NB4 (cell line): Measurements from ENCODE around the gene HS3ST4.

ENCODE experiments used
- DNase-seq: peaks from one replicate; pipeline ENCODE4 v3.0.0; 2010; ENCODE audit warnings: low read depth
- H3K4me3 ChIP-seq: one replicate; pipeline ENCODE4 v1.5.1; 2011; ENCODE audit warnings: mild to moderate bottlenecking, low read depth, low read length, moderate library complexity
- CTCF ChIP-seq: IDR thresholded peaks from one replicate; pipeline ENCODE4 v1.5.1; 2012; ENCODE audit warnings: low read depth, low read length
- MAX ChIP-seq: IDR thresholded peaks from 2 replicates; pipeline ENCODE4 v1.6.1; 2011; ENCODE audit warnings: low read depth, low read length
- MYC ChIP-seq: IDR thresholded peaks from 2 replicates; pipeline ENCODE4 v1.6.1; 2011; ENCODE audit warnings: low read depth, low read length
- POLR2A ChIP-seq: IDR thresholded peaks from 2 replicates; pipeline ENCODE4 v1.6.1; 2011; ENCODE audit warnings: mild to moderate bottlenecking; ENCODE audit not compliant: insufficient read length; ENCODE audit errors: extremely low read depth

HS3ST4 gene

GRCh38 chr16:25700547-25700946 is 8.8 kb downstream of the HS3ST4 start:
- TF ChIP-seq CTCF (no peak), MYC (no peak), POLR2A (no peak), MAX (no peak)
- no peak overlapping the region for H3K4me3 ChIP-seq
- DNase-seq, result no peak

- no peak overlapping the region for H3K4me3 ChIP-seq
- DNase-seq, result no peak
- TF ChIP-seq MYC, result no peak
Measured at GRCh38 chr16:25707553-25707952, 15.8 kb downstream of the HS3ST4 start.

GRCh38 chr16:25707982-25708583 is 16.3 kb downstream of the HS3ST4 start:
- DNase-seq, result peak; percentile 45
- TF ChIP-seq MYC (no peak), MAX (no peak), POLR2A (no peak), CTCF (peak; percentile 65)
- no peak overlapping the region for H3K4me3 ChIP-seq

- no peak for TF ChIP-seq POLR2A
- no peak for TF ChIP-seq MAX
- no peak for TF ChIP-seq CTCF
- H3K4me3 ChIP-seq, result no peak overlapping the region
- no peak for DNase-seq
Measured at GRCh38 chr16:25709213-25709612, 17.5 kb downstream of the HS3ST4 start.

- no peak overlapping the region for H3K4me3 ChIP-seq
- TF ChIP-seq MYC, result no peak
- no peak for TF ChIP-seq POLR2A
- no peak for TF ChIP-seq CTCF
- no peak for TF ChIP-seq MAX
- peak; percentile 32 for DNase-seq
Measured at GRCh38 chr16:25713785-25714570, 22.2 kb downstream of the HS3ST4 start.

GRCh38 chr16:25716186-25716585 is 24.4 kb downstream of the HS3ST4 start:
- no peak for TF ChIP-seq POLR2A
- H3K4me3 ChIP-seq, result no peak overlapping the region
- DNase-seq, result peak; percentile 39

- TF ChIP-seq MYC (no peak), POLR2A (no peak), MAX (no peak), CTCF (no peak)
- DNase-seq, result no peak
Measured at GRCh38 chr16:25721439-25721838, 29.7 kb downstream of the HS3ST4 start.

More at GRCh38 chr16:25721439-25721838, 29.7 kb downstream of the HS3ST4 start:
- no peak overlapping the region for H3K4me3 ChIP-seq
